Sigmoid colon (tissue), 7 donors: Measurements from ENCODE around the gene SLC12A4. TPM values are rescaled to one million over a fixed set of nuclear protein-coding genes. Genes with fewer than 3 reads are reported as not detected.

Experiments used
- DNase-seq: peaks from one replicate; pipeline ENCODE4 v3.0.0-alpha.2; 2019
- H3K27ac ChIP-seq, 4 donors: fragments of 200-600 bp; sonication (generic); one replicate each; pipeline ENCODE4 v1.5.1; 2016 to 2019; ENCODE audit warnings: mild to moderate bottlenecking in 1 of 4
- H3K27me3 ChIP-seq, 3 donors: fragments of 200-600 bp; sonication (generic); one replicate each; pipeline ENCODE4 v1.5.1; 2019; ENCODE audit warnings: mild to moderate bottlenecking in 1 of 3
- H3K36me3 ChIP-seq, 4 donors: fragments of 200-600 bp; sonication (generic); one replicate each; pipeline ENCODE4 v1.5.1; 2016 to 2019
- H3K4me1 ChIP-seq, 4 donors: fragments of 200-600 bp; sonication (generic); one replicate each; pipeline ENCODE4 v1.5.1; 2017 to 2019
- H3K4me3 ChIP-seq, 4 donors: fragments of 200-600 bp; sonication (generic); one replicate each; pipeline ENCODE4 v1.5.1; 2017 to 2019; ENCODE audit warnings: mild to moderate bottlenecking in 2 of 4, moderate library complexity in 1 of 4
- H3K9me3 ChIP-seq, 4 donors: fragments of 200-600 bp in 3 of 4; sonication (generic) in 3 of 4; one replicate each; pipeline versions ENCODE4 v1.5.1 to v1.6.1; 2013 to 2019
- CTCF ChIP-seq, 4 experiments: fragments of 450-650 bp in 3 of 4; fragments of 200-600 bp in 1 of 4; IDR thresholded peaks; one replicate each; pipeline ENCODE4 v1.5.1; 2016 to 2019; ENCODE audit warnings: antibody characterized with exemption in 4 of 4, mild to moderate bottlenecking in 3 of 4, moderate library complexity in 2 of 4
- EP300 ChIP-seq, 4 donors: sonication (generic); formaldehyde crosslinking; IDR thresholded peaks; one replicate each; pipeline ENCODE4 v1.6.1; 2017; ENCODE audit warnings: antibody characterized with exemption in 4 of 4
- POLR2A ChIP-seq, 2 donors: fragments of 450-650 bp; IDR thresholded peaks; one replicate each; pipeline ENCODE4 v1.6.1; 2016; ENCODE audit warnings: antibody characterized with exemption in 2 of 2, mild to moderate bottlenecking in 2 of 2, moderate library complexity in 2 of 2
- POLR2AphosphoS5 ChIP-seq, 4 donors: sonication (generic); formaldehyde crosslinking; IDR thresholded peaks; one replicate each; pipeline ENCODE4 v1.6.1; 2017; ENCODE audit warnings: antibody characterized with exemption in 4 of 4
- WGBS, 2 donors: extraction: QIAGEN DNeasy Blood & Tissue Kit; methylation state at CpG; one replicate each; pipeline ENCODE4 v1.1.7; 2013; 5-methylcytosine and 5-hydroxymethylcytosine counted together
- intact Hi-C: fragments of 100-400 bp; cut with DNase I; formaldehyde crosslinking; loops from one replicate; pipeline ENCODE4 v1.15.1; 2023
- polyA plus RNA-seq, 3 donors: library from polyadenylated mRNA; stranded (reverse); fragments of 200-250 nt; gene quantifications; one replicate each; pipeline ENCODE4 v1.2.3, GENCODE V29; 2013
- total RNA-seq, 4 donors: library from RNA; depleted of rRNA; stranded (reverse); fragments of >200 nt; gene quantifications; one replicate each; pipeline ENCODE4 v1.1.0, GENCODE V29; 2016
- donor health status: healthy with polysubstance abuse.
- donor health status: Bipolar disorder and iron deficiency.
- donor health status: healthy.

SLC12A4 gene
- total and polyA plus RNA-seq, 7 donors: 3.0 to 77.0 (median 27.6) TPM

GRCh38 chr16:68005786-68006286 is 37.4 kb upstream of the SLC12A4 start:
- H3K4me3 ChIP-seq: no peak overlapping the region
- H3K27ac ChIP-seq: peak overlapping the region; percentile 13 to 48 (median 31)
- intact Hi-C loops: no loop called here
- no peak for DNase-seq
- H3K9me3 ChIP-seq: no peaks in the 10 kb centered on the region
- no peak for TF ChIP-seq CTCF (IDR thresholded peaks at IDR 0.05)
- no peak for TF ChIP-seq POLR2AphosphoS5 (IDR thresholded peaks at IDR 0.05)
- no peak for TF ChIP-seq EP300 (IDR thresholded peaks at IDR 0.05)
- TF ChIP-seq POLR2A (IDR thresholded peaks at IDR 0.05): no peak
- no peaks in the 10 kb centered on the region for H3K36me3 ChIP-seq
- WGBS, 2 donors: 24 to 44% methylated on average over 6 of the region's 6 CpGs
- H3K27me3 ChIP-seq: no peaks in the 10 kb centered on the region
- no peaks in the 10 kb centered on the region for H3K4me1 ChIP-seq

- no peak for DNase-seq
- no peaks in the 10 kb centered on the region for H3K9me3 ChIP-seq
- no peak overlapping the region for H3K4me3 ChIP-seq
- TF ChIP-seq CTCF (IDR thresholded peaks at IDR 0.05) (no peak), POLR2A (IDR thresholded peaks at IDR 0.05) (no peak)
- H3K27ac ChIP-seq: peak overlapping the region; percentile 13 to 48 (median 31)
- no peaks in the 10 kb centered on the region for H3K4me1 ChIP-seq
- intact Hi-C loops: no loop called here
- H3K36me3 ChIP-seq: no peaks in the 10 kb centered on the region
- 86 to 89% methylated on average over 9 of the region's 9 CpGs for WGBS, 2 donors
- H3K27me3 ChIP-seq: no peaks in the 10 kb centered on the region
Measured at GRCh38 chr16:68005211-68005610, 36.8 kb upstream of the SLC12A4 start.

DNA sequence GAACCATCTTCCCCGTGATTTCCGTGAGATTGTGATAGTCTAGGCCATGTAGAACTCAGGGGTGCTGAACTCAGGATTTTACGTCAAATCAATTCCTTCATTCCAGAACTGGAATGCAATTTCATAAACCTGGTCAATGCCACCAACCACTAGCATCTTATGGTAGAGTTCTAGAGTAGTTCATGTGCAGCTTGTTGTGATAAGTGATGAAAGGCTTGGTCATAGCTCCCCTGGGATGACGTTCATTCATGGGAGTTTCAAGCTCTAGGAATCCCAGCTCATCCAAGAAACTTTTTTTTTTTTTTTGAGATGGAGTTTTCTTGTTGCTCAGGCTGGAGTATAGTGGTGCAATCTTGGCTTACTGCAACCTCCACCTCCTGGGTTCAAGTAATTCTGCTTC is 34.6 kb upstream of the SLC12A4 start:
- H3K9me3 ChIP-seq: no peaks in the 10 kb centered on the region
- no peaks in the 10 kb centered on the region for H3K27me3 ChIP-seq
- H3K27ac ChIP-seq: no peak overlapping the region
- DNase-seq: no peak
- no peaks in the 10 kb centered on the region for H3K36me3 ChIP-seq
- H3K4me1 ChIP-seq: no peaks in the 10 kb centered on the region
- TF ChIP-seq POLR2A (IDR thresholded peaks at IDR 0.05): no peak
- no peak for TF ChIP-seq POLR2AphosphoS5 (IDR thresholded peaks at IDR 0.05)
- TF ChIP-seq CTCF (IDR thresholded peaks at IDR 0.05): no peak
- no peak for TF ChIP-seq EP300 (IDR thresholded peaks at IDR 0.05)
- H3K4me3 ChIP-seq: no peak overlapping the region
- WGBS, 2 donors: 84 to 88% methylated on average over 4 of the region's 4 CpGs
- intact Hi-C loops: no loop called here

- DNase-seq: no peak
Measured at GRCh38 chr16:68000450-68000849, 32.0 kb upstream of the SLC12A4 start.

More at GRCh38 chr16:68000450-68000849, 32.0 kb upstream of the SLC12A4 start:
- 43 to 48% methylated on average over 3 of the region's 3 CpGs for WGBS, 2 donors
- intact Hi-C loops: no loop called here
- Histone ChIP-seq H3K27me3 (no peaks in the 10 kb centered on the region), H3K4me1 (no peaks in the 10 kb centered on the region), H3K36me3 (no peaks in the 10 kb centered on the region), H3K9me3 (no peaks in the 10 kb centered on the region), H3K27ac (peak overlapping the region in 3 of 4 donors; percentile 31 to 61 (median 46)), H3K4me3 (no peak overlapping the region)
- TF ChIP-seq POLR2AphosphoS5 (IDR thresholded peaks at IDR 0.05) (peak in 1 of 4 donors; percentile 29), POLR2A (IDR thresholded peaks at IDR 0.05) (no peak), CTCF (IDR thresholded peaks at IDR 0.05) (no peak)
